ENCODE measurements around the gene COPA.

Gene COPA

DNA sequence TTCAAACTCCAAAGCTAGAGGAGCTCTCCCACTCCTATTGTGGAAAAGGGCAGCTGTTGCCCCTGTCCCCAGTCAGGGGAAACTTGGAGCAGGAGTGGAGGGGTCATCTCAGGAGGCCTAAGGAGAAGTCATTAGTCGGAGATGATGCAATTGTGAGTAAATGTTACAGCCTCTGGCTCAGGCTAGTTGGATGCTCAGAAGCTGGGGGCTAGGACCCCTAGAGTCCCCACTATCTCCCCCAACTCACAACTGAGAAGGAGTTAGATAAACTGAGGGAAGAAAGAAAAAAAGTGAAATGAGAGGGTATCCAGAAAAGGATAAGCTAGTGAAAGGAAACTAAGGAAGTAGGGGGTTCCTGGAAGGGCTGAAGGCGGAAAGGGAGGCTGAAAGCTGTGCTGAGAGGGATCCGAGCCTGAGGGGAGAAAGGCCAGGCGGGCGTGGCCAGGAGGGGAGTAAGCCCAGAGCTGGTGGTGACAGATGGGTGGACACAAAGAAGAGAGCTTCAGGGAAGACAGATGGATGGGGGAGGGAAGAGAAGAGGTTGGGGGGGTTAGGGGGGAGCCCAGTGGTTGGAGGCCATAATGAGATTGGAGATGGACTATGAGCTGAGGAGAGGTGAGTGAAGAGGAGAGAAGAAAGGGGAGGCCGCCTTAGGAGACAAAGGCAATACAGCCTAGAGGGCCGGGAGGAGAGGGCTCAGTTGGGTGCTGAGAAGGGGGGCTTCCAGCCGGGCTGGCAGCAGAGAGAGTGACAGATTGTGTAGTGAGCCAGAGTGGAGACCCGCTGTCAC, 19.3 kb upstream of the COPA start:
- DNase-seq = no peak

DNA sequence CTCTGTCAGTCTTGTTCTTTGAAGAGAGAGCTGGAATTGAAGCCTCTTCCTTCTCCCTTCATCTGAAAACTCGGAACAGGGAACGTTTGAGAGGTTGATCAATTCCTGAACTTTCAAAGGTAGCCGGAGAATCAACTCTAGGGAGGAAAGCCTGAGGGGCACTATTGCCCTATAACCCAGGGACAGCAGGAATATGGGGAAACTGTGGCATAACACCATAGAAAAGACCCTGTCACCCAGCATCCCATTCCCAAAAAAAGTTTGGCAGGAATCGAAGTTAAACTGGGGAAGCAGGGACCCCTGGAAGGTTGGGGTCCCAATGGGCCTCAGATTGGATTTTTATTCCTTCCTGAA, 18.7 kb upstream of the COPA start:
- DNase-seq = no peak

DNA sequence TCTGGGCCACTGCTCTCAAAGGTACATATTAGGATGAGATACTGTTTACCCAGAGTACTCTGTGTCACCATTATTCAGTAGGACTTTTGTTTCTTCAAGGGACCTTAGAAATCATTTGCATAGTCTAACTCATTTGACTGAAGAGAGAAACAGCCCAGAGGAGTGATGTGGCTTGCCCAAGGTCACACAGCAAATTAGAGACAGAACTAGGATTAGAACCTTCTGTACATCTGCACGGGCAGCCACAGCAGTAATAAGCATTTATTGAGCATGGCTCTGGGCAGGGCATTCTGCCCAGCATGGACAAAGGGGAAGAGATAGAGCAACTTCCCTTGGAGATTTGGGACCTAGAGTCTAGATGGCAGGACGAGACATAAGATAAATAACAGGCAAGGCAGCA, 18.1 kb upstream of the COPA start:
- no peak for DNase-seq

DNA sequence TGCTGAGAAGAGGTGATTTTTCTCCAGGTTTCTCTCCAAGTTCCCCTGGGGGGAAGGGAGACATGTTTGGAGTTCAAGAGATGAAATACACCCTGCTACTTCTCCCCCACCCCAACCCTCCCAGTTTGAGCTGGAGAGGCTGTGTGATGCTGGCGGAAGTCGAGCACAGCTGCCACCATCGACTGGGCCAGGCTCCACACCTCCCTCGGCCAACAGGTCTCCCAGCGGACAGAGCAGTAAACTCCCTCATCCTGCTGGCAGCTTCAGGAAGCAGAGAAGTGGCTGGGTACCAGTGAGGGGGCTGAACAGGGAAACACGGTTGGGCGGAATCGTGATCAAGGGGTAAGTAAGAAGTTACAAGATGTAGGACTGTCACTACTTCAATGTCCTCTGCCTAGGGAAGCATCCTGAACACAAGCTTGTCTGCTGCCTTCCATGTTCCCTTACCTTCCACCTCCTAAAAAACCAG, 17.2 kb upstream of the COPA start:
- DNase-seq = no peak

DNA sequence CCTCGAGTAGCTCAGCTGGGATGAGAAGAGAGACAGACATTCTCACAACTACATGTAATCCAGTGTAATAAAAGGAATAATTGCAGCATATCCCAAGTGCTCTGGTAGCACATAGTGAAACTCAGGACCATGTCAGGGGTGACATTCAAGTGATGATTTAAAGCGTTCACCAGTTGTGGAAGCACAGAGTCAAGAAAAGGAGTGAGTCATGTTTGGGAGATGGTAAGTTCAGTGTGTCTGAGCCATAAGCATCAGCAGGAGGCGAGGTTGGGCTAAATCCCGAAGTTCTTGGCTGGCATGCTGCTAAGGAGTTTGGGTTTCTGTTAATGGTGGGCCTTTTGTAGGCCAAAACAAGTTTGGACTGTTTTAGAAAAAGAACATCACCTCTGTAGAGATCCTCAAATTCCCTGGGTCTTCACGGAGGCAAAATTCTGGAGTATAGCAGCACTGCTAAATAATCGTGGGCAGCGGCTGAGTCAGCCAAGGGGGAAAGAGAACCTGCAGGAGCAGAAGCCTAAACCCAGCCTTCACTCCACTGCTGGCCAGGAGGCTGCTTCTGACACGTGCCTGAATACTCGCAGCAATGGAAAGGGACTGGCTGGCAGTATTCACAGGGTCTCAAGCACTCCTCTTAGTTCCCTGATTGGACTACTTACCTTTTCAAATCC, 16.6 kb upstream of the COPA start:
- DNase-seq = no peak

DNA sequence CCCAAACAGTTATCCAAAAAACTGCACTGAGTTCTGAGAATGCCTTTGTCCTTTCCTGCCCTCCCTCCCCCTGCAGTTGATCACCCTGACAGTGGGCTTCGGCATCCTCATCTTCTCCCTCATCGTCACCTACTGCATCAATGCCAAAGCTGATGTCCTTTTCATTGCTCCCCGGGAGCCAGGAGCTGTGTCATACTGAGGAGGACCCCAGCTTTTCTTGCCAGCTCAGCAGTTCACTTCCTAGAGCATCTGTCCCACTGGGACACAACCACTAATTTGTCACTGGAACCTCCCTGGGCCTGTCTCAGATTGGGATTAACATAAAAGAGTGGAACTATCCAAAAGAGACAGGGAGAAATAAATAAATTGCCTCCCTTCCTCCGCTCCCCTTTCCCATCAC, 15.0 kb upstream of the COPA start:
- no peak for DNase-seq

DNA sequence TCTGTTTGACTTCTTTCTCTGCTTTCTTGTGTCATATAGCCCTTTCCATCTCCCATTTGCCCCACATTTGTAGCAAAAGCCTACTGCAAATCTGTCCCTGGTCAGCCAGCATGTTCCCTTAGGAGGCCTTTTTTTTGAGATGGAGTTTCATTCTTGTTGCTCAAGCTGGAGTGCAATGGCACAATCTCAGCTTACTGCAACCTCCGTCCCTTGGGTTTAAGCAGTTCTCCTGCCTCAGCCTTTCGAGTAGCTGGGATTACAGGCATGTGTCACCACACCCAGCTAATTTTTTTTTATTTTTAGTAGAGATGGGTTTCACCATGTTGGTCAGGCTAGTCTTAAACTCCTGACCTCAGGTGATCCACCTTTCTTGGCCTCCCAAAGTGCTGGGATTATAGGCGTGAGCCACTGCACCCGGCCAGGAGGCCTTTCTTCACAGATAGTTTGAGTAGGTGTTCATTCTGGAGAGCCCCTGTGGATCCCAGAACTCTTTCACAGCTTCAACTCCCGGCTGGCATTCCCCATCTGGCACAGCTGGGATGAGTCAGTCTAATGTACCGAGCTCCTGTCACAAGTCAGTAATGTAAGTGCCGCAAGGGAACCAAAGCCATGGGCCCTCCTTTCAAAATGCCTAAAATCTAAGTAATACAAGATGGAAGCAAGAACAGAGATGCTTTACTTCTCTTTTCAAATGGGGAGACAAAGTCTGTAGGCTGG, 14.4 kb upstream of the COPA start:
- DNase-seq = no peak

DNA sequence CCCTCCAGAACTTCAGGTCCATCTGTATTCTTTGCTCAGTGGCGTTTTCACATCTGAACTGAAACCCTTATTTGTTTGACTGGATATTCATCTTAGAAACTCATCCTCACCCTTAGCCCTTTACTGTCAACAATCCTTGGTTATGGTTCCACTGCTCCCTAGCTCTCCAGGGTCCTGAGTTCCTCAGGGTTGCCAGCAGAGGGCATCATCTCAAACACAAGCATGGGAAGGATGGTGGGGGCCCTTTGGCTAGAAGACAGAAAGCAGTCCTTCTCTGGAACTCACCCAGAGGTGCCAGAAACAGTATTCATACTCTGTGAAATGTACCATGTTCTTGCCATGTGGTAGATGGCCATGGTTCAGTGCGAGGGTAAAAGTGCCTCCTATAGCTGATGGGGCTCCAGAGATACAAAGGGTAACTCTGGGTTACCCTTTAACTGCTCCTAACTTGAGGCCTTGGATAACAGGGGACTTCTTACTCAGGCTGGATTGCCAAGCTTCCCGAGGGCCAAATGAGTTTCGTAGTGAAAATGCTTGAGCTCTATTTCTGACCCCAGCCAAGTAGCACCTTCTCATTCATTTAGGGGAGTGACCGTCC, 11.4 kb upstream of the COPA start:
- no peak for DNase-seq

DNA sequence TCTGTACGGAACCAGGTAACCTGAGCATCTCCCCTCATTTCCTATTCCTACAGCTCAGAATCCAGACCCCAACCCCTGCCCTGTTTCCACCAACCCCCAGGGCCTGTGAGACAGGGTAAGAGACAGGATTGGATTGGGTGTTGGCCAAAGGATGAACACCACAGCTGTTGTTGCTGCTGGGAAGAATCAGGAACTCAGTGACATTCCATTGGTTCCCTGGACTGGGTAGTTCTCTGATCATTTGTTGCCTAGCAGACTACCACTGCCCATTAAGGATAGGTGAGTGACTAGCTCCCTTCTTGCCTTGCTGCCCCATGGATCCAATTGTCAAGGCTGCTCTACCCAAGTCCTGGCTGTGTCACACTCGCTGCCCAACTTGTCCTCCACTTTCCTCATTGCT, 10.2 kb upstream of the COPA start:
- DNase-seq = no peak

DNA sequence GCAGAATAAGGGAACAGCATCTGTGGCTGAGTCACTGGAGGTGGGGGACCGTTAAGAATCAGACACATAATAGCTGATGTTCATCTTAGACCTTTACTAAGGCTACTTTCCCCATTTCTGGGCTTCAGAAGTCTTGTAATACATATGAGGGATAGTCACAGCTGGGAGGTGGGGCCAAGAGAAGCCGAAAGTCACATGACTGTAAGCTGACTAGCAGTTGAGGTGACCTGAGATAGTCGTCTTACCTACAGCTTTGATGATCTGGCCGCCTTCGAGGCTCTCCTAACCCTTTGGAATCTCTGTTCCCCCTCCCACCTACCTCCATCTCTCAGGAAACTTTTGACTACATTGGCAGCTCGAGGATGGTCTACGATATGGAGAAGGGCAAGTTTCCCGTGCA, 9.5 kb upstream of the COPA start:
- no peak for DNase-seq

DNA sequence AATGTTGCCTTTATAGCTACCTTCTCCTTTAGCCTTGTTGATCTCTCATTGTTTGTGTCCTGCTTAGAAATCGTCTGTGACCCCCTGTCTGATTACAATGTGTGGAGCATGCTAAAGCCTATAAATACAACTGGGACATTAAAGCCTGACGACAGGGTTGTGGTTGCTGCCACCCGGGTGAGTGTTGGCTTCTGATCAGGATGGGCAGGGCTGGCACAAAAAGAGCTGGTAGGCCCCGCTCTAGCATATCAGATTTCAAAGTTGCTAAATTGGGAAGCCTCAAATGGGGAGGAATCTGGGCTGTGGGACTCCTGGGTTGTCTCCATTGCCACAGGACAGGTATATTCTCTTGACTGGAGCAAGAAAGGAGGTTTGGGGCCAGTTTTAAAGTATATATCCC, 8.6 kb upstream of the COPA start:
- DNase-seq = no peak

DNA sequence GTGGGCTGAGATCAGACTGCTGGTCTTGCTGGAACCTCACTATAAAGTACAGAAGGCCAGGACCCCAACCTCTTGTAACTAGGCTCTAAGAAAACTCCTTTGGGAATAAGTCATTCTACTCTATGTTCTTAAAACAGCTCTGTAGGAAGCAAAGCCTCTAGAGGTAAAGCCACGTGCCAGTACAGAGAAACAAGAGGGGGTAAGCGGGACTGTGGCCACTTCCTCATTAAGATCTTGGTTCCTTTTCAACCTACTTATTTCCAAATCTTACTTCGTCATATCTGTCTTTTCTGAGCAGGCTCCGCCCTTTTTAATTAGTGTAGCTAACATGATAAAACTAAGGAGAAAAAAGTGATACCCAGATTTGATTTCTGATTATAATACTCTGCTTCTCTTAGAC, 3.9 kb upstream of the COPA start:
- no peak for DNase-seq

DNA sequence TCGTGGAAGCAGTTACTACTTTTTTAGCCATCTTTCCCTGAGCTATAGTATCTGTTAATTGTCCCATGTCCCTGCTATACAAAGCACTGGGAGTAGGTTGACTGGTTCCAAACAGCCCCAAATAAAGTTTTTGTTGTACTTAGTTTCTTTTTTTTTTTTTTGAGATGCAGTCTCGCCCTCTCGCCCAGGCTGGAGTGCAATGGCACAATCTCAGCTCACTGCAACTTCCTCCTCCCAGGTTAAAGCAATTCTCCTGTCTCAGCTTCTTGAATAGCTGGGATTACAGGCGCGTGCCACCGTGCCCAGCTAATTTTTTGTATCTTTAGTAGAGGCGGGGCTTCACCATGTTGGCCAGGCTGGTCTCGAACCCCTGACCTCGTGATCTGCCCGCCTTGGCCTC, 3.4 kb upstream of the COPA start:
- no peak for DNase-seq

DNA sequence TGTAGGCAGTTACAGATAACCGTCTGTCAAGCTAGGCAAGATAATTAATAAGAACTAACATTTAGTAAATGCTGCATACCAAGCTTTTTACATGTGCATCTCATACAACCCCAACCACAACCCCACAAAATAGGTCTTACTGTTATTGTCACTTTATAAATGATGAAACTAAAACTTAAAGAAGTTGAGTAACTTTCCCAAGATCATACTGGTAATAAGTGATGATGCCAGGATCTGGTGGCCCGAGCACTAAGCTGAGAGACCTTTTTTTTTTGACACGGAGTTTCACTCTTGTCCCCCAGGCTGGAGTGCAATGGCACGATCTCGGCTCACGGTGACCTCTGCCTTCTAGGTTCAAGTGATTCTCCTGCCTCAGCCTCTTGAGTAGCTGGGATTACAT, 1.9 kb upstream of the COPA start:
- DNase-seq = no peak

DNA sequence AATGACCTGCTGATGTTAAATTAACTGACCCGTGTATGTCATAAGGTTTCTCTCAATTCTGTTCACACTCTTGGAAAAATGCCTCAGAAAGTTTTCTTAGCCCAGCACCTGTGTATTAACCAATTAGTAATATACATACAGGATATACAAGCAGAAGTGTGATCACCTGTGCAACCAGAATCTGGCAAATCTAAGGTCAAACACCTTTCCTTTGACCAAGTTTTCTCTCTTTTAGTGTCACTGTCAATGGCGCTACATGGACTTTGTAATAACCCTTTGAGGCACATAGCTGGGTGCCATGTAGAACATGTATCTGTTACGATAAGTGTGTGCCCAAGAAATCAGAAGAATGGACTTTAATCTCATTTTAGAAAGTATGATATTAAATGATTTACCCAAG, 1.2 kb upstream of the COPA start:
- DNase-seq = no peak

DNA sequence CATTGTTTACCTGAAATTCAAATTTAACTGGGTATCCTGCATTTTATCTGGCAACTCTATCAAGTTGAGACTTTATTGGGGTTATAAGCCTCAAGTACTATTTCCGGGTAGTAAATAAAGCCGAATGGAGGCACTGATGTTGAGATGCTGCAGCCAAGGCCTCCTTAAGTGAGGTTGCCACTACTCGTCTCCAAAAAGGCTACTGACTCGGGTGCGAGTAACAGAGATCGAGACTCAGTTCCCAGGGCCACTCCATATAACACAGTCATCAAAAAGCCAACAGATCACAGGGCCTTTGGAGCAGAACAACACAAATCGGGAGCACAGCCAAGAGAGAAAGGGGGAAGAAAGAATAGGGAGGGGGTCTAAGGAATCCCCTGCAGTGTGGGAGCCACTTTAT, 524 bp downstream of the COPA start:
- no peak for DNase-seq

DNA sequence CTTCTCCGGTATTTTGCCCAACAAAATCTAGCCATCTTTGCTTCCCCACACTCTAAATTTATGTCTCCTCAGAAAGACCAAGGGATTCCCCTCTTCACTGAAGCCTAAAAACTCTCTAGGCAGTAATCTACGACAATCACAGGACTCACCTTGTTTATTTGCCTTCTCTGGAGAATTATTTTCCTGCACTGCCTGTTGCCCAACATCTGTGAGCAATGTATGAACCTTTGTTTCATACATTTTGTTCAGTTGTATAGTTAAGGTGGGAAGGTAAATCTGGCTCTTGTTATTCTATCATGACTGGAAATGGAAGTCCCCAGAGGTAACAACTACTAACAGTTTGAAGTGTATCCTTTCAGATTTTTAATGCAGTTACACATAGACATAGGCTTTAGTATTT, 2.2 kb downstream of the COPA start:
- DNase-seq = no peak

DNA sequence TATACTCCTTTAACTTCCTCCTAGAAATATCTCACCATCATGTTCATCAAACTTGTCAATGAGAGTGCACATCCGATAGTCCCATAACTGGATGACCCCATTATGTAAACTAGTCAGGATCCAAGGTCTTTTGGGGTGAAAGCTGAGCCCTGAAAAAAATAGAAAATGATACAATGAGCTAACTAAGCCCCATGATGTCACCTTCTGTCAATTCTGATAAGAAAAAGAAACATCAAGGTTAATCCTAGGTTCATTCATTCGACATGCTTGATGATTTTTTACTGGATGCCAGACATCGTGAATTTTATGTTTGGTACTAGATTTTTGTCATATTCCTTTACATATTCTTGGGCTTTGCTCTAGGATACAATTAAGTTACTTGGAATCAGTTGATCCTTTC, 2.9 kb downstream of the COPA start:
- no peak for DNase-seq

DNA sequence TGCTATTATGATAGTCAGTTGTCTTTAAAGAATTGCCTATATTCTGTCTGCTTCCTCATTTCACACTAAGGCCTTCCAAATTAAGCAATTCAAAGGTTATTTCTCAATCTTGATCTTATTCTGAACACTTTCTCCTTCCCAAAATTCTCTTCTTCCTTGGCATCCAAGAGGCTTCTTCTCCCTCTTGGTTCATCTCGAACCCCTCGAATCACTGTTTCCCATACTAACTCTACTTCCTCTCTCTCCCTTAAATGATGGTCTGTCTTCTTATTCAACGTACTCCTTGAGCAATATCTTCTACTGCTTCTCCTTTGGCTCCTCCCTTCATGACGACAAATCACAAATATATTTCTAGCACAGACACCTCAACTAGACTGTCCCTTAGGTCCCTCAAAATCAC, 4.5 kb downstream of the COPA start:
- DNase-seq = no peak

DNA sequence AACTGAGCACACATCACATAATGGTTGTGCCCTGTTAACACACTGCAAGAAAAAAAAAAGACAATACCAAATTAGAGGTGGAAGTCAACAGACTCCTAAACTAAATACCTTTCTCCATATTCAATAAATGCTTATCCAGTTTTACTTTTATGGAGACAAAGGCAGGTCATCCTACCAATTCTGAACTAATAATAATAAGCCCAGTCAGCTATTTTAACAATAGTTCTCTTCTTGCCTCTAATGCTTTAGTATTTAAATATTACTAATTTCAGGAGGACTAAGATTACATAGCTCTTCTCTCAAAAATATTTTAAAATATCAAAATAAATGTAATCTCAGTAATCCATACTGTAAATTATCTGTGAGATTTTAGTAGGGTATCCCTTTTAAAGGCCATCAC, 10.5 kb downstream of the COPA start:
- DNase-seq = no peak

DNA sequence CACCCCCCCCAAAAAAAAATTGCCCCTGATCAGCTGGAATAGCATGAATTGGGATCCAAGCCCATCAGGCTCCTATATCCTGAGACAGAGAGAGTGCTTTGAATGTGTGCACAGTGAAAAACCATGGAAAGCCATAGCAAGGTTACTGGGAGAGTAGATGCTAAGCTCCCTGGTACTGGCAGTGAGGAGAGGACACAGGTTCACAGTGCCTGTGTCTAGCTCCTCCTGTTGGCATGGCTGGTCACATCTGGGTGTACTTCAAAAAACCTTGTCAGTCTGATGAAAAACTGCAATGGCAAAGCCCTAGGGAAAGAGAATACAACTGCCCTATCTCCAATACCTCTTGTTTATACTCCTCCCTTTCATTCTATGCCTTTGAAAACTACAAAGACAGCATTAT, 12.9 kb downstream of the COPA start:
- DNase-seq = no peak

DNA sequence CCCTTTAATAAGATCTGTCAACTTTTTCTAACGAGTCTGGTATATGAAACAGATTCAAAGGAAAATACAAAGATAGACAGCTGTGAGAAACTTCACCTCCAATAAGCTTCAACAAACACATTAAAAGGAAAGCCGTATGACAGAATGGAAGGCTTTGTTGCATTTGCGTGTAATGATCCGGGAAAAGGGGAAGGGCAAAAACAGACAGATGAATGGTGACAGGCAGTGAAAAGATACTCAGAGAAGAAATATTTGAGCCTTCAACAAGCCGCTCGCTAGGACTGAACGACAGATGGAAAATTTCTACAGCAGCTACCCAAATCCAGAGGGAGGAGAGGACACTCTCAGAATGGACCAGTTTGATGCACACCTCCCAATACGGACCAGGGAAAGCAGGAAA, 14.9 kb downstream of the COPA start:
- DNase-seq = no peak

DNA sequence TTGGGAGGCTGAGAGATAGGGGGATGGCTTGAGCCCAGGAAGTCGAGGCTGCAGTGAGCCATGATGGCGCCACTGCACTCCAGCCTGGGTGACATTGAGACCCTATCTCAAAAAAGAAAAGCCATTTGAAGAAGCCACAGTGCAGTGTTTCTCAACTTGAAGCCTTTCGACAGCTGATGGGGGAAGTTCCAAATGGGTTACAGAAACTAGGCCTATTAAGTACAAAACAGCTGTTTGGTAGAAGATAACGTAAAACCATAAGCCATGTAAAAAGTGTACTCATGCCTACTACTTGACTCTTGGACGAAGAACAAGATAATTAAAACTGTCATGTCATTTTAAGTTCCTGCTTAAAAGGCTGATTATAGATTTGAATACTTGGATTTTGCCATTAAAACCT, 16.6 kb downstream of the COPA start:
- no peak for DNase-seq

DNA sequence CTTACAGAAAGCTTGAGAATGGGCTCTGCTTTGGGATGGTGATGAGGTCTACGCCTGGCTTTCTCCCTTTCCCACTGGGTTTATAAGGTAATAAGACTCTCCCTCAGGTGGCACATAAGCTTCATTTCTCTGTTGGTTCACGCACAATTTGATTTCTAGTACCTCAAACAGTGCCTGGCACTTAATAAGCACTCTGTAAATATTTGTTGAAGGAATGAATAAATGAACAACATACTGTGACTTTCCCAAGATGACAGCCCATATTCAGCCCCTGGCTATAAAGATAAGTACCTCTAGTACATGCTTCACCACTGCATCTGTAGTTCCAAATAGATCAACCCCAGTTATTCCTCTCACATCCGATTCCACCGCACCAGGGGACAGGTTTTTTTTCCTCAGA, 17.8 kb downstream of the COPA start:
- no peak for DNase-seq
